DND-41 (cell line): ENCODE data around the gene DCLK2.

Experiments
- ATAC-seq: fragments of 200-7000 bp; cut with Tn5 transposase; 3 replicates; pipeline ENCODE4 v1.9.1; 2021; ENCODE audit warnings: low read depth; ENCODE audit not compliant: insufficient read depth
- DNase-seq: peaks from one replicate; pipeline ENCODE4 v3.0.0-alpha.2; 2020
- H2AFZ ChIP-seq: 2 replicates; pipeline ENCODE4 v1.6.0; 2012; ENCODE audit warnings: low read depth, low read length
- H3K27ac ChIP-seq: 2 replicates; pipeline ENCODE4 v1.5.1; 2012; ENCODE audit warnings: low read length, inconsistent platforms
- H3K27me3 ChIP-seq: fragments of 200-600 bp; sonication (generic); 2 replicates; pipeline ENCODE4 v1.6.0; 2012; ENCODE audit warnings: low read length, mild to moderate bottlenecking, inconsistent platforms; ENCODE audit not compliant: insufficient read depth, poor library complexity
- H3K36me3 ChIP-seq: 2 replicates; pipeline ENCODE4 v1.5.1; 2012; ENCODE audit warnings: low read length, inconsistent platforms; ENCODE audit not compliant: insufficient read depth
- H3K4me1 ChIP-seq: 2 replicates; pipeline ENCODE4 v1.5.1; 2012; ENCODE audit warnings: mild to moderate bottlenecking, low read length; ENCODE audit not compliant: insufficient read depth
- H3K4me2 ChIP-seq: 2 replicates; pipeline ENCODE4 v1.6.0; 2012; ENCODE audit warnings: mild to moderate bottlenecking, moderate library complexity, low read length, inconsistent platforms; ENCODE audit not compliant: insufficient read depth
- H3K4me3 ChIP-seq, 2 experiments: fragments of 200-600 bp in 1 of 2; shearing (Covaris generic) in 1 of 2; 2 replicates each; pipeline ENCODE4 v1.5.1; 2012 to 2016; ENCODE audit warnings: inconsistent platforms in 2 of 2, low read length in 2 of 2, mild to moderate bottlenecking in 2 of 2, low read depth in 1 of 2, moderate library complexity in 1 of 2
- H3K79me2 ChIP-seq: 2 replicates; pipeline ENCODE4 v1.6.0; 2012; ENCODE audit warnings: low read length, inconsistent platforms; ENCODE audit not compliant: insufficient read depth
- H3K9ac ChIP-seq: 2 replicates; pipeline ENCODE4 v1.6.0; 2012; ENCODE audit warnings: low read depth, mild to moderate bottlenecking, inconsistent platforms, low read length, moderate library complexity
- H3K9me3 ChIP-seq: 2 replicates; pipeline ENCODE4 v1.5.1; 2012; ENCODE audit warnings: low read length, moderate library complexity, mild to moderate bottlenecking, inconsistent platforms; ENCODE audit not compliant: insufficient read depth, severe bottlenecking
- H4K20me1 ChIP-seq: 2 replicates; pipeline ENCODE4 v1.6.0; 2012; ENCODE audit warnings: low read length; ENCODE audit not compliant: insufficient read depth
- CTCF ChIP-seq: IDR thresholded peaks from 2 replicates; pipeline ENCODE4 v1.5.1; 2012; ENCODE audit warnings: borderline replicate concordance, low read length, moderate library complexity, mild to moderate bottlenecking; ENCODE audit not compliant: poor library complexity, severe bottlenecking; ENCODE audit errors: extremely low read depth
- EZH2 ChIP-seq: IDR thresholded peaks from 3 replicates; pipeline ENCODE4 v1.6.1; 2012; ENCODE audit warnings: borderline replicate concordance, low read depth, mild to moderate bottlenecking, moderate library complexity, low read length, inconsistent platforms; ENCODE audit not compliant: severe bottlenecking

Gene DCLK2

GRCh38 chr4:150251752-150252190 is 173.5 kb downstream of the DCLK2 start:
- no peak overlapping the region for H3K4me3 ChIP-seq
- no peaks in the 10 kb centered on the region for H3K36me3 ChIP-seq
- TF ChIP-seq EZH2 (no peak), CTCF (no peak)
- H3K4me2 ChIP-seq = no peak overlapping the region
- ATAC-seq (no peak), DNase-seq (no peak)
- no peaks in the 10 kb centered on the region for H4K20me1 ChIP-seq
- H3K4me1 ChIP-seq = no peaks in the 10 kb centered on the region
- no peaks in the 10 kb centered on the region for H3K27me3 ChIP-seq
- H2AFZ ChIP-seq = no peak overlapping the region
- no peak overlapping the region for H3K9ac ChIP-seq
- no peaks in the 10 kb centered on the region for H3K79me2 ChIP-seq
- H3K9me3 ChIP-seq = no peaks in the 10 kb centered on the region
- H3K27ac ChIP-seq = no peak overlapping the region

- no peak for TF ChIP-seq EZH2
- no peak for TF ChIP-seq CTCF
- no peak overlapping the region for H3K27ac ChIP-seq
- H3K4me1 ChIP-seq = no peaks in the 10 kb centered on the region
- no peaks in the 10 kb centered on the region for H3K9me3 ChIP-seq
- no peak overlapping the region for H2AFZ ChIP-seq
- no peaks in the 10 kb centered on the region for H3K79me2 ChIP-seq
- H3K4me2 ChIP-seq = no peak overlapping the region
- H3K9ac ChIP-seq = no peak overlapping the region
- H3K36me3 ChIP-seq = no peaks in the 10 kb centered on the region
- H4K20me1 ChIP-seq = no peaks in the 10 kb centered on the region
- H3K4me3 ChIP-seq = no peak overlapping the region
- DNase-seq (no peak), ATAC-seq (no peak)
- H3K27me3 ChIP-seq = no peaks in the 10 kb centered on the region
These were observed 174.1 kb downstream of the DCLK2 start for GRCh38 chr4:150252306-150252705.

GRCh38 chr4:150252741-150253140 is 174.5 kb downstream of the DCLK2 start:
- Histone ChIP-seq H3K79me2 (no peaks in the 10 kb centered on the region), H4K20me1 (no peaks in the 10 kb centered on the region), H3K9me3 (no peaks in the 10 kb centered on the region), H3K27me3 (no peaks in the 10 kb centered on the region), H3K36me3 (no peaks in the 10 kb centered on the region), H2AFZ (no peak overlapping the region), H3K4me2 (no peak overlapping the region), H3K9ac (no peak overlapping the region), H3K4me3 (no peak overlapping the region), H3K27ac (no peak overlapping the region), H3K4me1 (no peaks in the 10 kb centered on the region)
- no peak for TF ChIP-seq EZH2
- no peak for TF ChIP-seq CTCF
- no peak for ATAC-seq
- no peak for DNase-seq

GRCh38 chr4:150253416-150253815 is 175.2 kb downstream of the DCLK2 start:
- ATAC-seq = no peak
- Histone ChIP-seq H3K4me1 (no peaks in the 10 kb centered on the region), H3K36me3 (no peaks in the 10 kb centered on the region)

More at GRCh38 chr4:150253416-150253815, 175.2 kb downstream of the DCLK2 start:
- Histone ChIP-seq H3K9ac (no peak overlapping the region), H3K79me2 (no peaks in the 10 kb centered on the region), H3K27me3 (no peaks in the 10 kb centered on the region), H3K27ac (no peak overlapping the region), H3K4me3 (no peak overlapping the region), H4K20me1 (no peaks in the 10 kb centered on the region), H2AFZ (no peak overlapping the region), H3K9me3 (no peaks in the 10 kb centered on the region), H3K4me2 (no peak overlapping the region)
- no peak for DNase-seq
- TF ChIP-seq EZH2 (no peak), CTCF (no peak)
